ENCODE data around the gene ST7L.

Gene ST7L

GRCh38 chr1:112527266-112528010, 91.5 kb downstream of the ST7L start:
- Histone ChIP-seq H3K36me3 (ENCODE audit: control insufficient read depth, low read depth, low read length) (no peaks in the 10 kb centered on the region), H3K4me1 (ENCODE audit: control insufficient read depth, low read depth, low read length) (peaks cover 20% of the 10 kb centered on the region), H3K9me3 (ENCODE audit: control insufficient read depth, low read depth, low read length) (no peaks in the 10 kb centered on the region), H3K27me3 (ENCODE audit: control insufficient read depth, insufficient read depth, low read length) (no peaks in the 10 kb centered on the region), H3K4me3 (ENCODE audit: low read length) (no peak overlapping the region), H3K9ac (ENCODE audit: low read length) (no peak overlapping the region), H3K27ac (ENCODE audit: low read length) (no peak overlapping the region)

GRCh38 chr1:112524986-112525385, 94.0 kb downstream of the ST7L start:
- H3K27ac ChIP-seq (ENCODE audit: low read length) = no peak overlapping the region
- H3K4me1 ChIP-seq (ENCODE audit: control insufficient read depth, low read depth, low read length) = peaks cover 20% of the 10 kb centered on the region
- no peaks in the 10 kb centered on the region for H3K36me3 ChIP-seq (ENCODE audit: control insufficient read depth, low read depth, low read length)
- no peaks in the 10 kb centered on the region for H3K9me3 ChIP-seq (ENCODE audit: control insufficient read depth, low read depth, low read length)
- H3K27me3 ChIP-seq (ENCODE audit: control insufficient read depth, insufficient read depth, low read length) = no peaks in the 10 kb centered on the region
- H3K4me3 ChIP-seq (ENCODE audit: low read length) = no peak overlapping the region
- no peak overlapping the region for H3K9ac ChIP-seq (ENCODE audit: low read length)

GRCh38 chr1:112524251-112524650, 94.7 kb downstream of the ST7L start:
- H3K9me3 ChIP-seq (ENCODE audit: control insufficient read depth, low read depth, low read length) = no peaks in the 10 kb centered on the region
- no peaks in the 10 kb centered on the region for H3K36me3 ChIP-seq (ENCODE audit: control insufficient read depth, low read depth, low read length)
- no peak overlapping the region for H3K4me3 ChIP-seq (ENCODE audit: low read length)
- H3K27ac ChIP-seq (ENCODE audit: low read length) = no peak overlapping the region
- no peak overlapping the region for H3K9ac ChIP-seq (ENCODE audit: low read length)
- H3K27me3 ChIP-seq (ENCODE audit: control insufficient read depth, insufficient read depth, low read length) = no peaks in the 10 kb centered on the region
- peaks cover 20% of the 10 kb centered on the region for H3K4me1 ChIP-seq (ENCODE audit: control insufficient read depth, low read depth, low read length)

DNA sequence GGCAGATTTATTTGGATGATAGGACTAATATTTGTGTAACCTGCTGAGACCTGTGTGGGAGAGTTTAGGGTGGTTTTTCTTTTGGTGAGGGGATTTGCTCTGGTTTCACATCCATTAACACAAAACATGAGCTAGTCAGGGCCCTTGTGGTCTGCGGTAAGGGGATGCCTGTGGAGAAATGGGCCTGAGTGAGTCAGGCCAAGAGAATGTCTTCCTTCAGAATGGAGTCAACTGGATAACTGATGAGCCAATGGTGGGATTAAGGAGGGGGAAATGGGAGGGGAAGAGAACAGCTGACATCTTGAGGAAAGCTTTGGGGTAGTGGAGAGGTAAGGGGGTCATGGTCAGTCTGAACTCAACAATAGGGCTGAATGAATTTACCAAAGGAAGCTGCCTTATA, 96.3 kb downstream of the ST7L start:
- no peak overlapping the region for H3K27ac ChIP-seq (ENCODE audit: low read length)

GRCh38 chr1:112520166-112520565, 98.8 kb downstream of the ST7L start:
- no peaks in the 10 kb centered on the region for H3K27me3 ChIP-seq (ENCODE audit: control insufficient read depth, insufficient read depth, low read length)
- no peak overlapping the region for H3K4me3 ChIP-seq (ENCODE audit: low read length)
- H3K4me1 ChIP-seq (ENCODE audit: control insufficient read depth, low read depth, low read length) = peaks cover 18% of the 10 kb centered on the region
- no peaks in the 10 kb centered on the region for H3K36me3 ChIP-seq (ENCODE audit: control insufficient read depth, low read depth, low read length)
- no peak overlapping the region for H3K9ac ChIP-seq (ENCODE audit: low read length)
- no peak overlapping the region for H3K27ac ChIP-seq (ENCODE audit: low read length)
- no peaks in the 10 kb centered on the region for H3K9me3 ChIP-seq (ENCODE audit: control insufficient read depth, low read depth, low read length)

More for the DNA sequence above, 96.3 kb downstream of the ST7L start:
- no peaks in the 10 kb centered on the region for H3K9me3 ChIP-seq (ENCODE audit: control insufficient read depth, low read depth, low read length)
- no peak overlapping the region for H3K9ac ChIP-seq (ENCODE audit: low read length)
- H3K36me3 ChIP-seq (ENCODE audit: control insufficient read depth, low read depth, low read length) = no peaks in the 10 kb centered on the region
- no peaks in the 10 kb centered on the region for H3K27me3 ChIP-seq (ENCODE audit: control insufficient read depth, insufficient read depth, low read length)
- H3K4me1 ChIP-seq (ENCODE audit: control insufficient read depth, low read depth, low read length) = peaks cover 18% of the 10 kb centered on the region
- H3K4me3 ChIP-seq (ENCODE audit: low read length) = no peak overlapping the region

DNA sequence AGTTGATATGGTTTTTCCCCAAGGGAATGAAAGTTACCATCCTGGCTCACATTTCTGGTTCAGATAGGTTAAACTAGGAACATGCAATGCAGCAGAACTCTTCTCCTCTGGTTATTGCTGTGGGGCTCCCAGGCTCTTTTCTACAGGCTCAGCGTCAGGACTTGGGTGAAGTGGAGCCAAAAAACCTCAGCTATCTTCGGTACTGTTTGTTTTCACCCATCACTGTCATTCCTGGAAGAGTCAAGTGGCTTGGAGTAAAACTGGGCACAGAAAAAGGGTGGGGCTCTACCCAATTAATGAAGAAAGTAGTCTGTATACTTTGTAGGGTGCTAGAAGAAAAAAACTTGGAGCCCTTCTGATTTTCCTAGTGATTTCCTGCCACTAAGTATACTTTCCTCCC, 100.8 kb downstream of the ST7L start:
- Histone ChIP-seq H3K4me3 (ENCODE audit: low read length) (no peak overlapping the region), H3K9ac (ENCODE audit: low read length) (no peak overlapping the region), H3K9me3 (ENCODE audit: control insufficient read depth, low read depth, low read length) (no peaks in the 10 kb centered on the region), H3K36me3 (ENCODE audit: control insufficient read depth, low read depth, low read length) (no peaks in the 10 kb centered on the region), H3K4me1 (ENCODE audit: control insufficient read depth, low read depth, low read length) (peaks cover 5% of the 10 kb centered on the region), H3K27ac (ENCODE audit: low read length) (no peak overlapping the region), H3K27me3 (ENCODE audit: control insufficient read depth, insufficient read depth, low read length) (peaks cover 11% of the 10 kb centered on the region)

DNA sequence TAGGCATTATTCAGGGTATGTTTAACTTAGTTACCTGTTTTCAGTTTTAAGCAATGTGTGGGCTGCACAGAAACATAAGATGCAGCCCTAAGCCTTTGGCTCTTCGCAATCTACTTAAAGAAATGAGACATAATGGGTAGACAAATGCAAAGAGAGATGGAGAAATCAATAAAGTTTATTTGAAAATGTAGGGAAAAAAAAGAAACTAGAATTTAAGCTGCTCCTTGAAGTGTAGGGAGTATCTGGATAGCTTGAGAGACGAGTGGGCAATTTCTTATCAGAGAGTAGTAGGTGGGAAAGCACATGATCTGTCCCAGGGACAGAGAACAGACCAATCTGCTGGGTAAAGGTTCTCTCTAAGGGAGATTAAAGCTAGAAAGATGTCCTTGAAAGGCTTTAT, 101.3 kb downstream of the ST7L start:
- Histone ChIP-seq H3K9me3 (ENCODE audit: control insufficient read depth, low read depth, low read length) (no peaks in the 10 kb centered on the region), H3K27me3 (ENCODE audit: control insufficient read depth, insufficient read depth, low read length) (peaks cover 16% of the 10 kb centered on the region), H3K4me1 (ENCODE audit: control insufficient read depth, low read depth, low read length) (peaks cover 5% of the 10 kb centered on the region), H3K27ac (ENCODE audit: low read length) (no peak overlapping the region), H3K9ac (ENCODE audit: low read length) (no peak overlapping the region), H3K4me3 (ENCODE audit: low read length) (no peak overlapping the region), H3K36me3 (ENCODE audit: control insufficient read depth, low read depth, low read length) (no peaks in the 10 kb centered on the region)

- Histone ChIP-seq H3K4me1 (ENCODE audit: control insufficient read depth, low read depth, low read length) (peaks cover 5% of the 10 kb centered on the region), H3K36me3 (ENCODE audit: control insufficient read depth, low read depth, low read length) (no peaks in the 10 kb centered on the region), H3K9me3 (ENCODE audit: control insufficient read depth, low read depth, low read length) (no peaks in the 10 kb centered on the region), H3K27ac (ENCODE audit: low read length) (no peak overlapping the region), H3K9ac (ENCODE audit: low read length) (no peak overlapping the region), H3K4me3 (ENCODE audit: low read length) (no peak overlapping the region), H3K27me3 (ENCODE audit: control insufficient read depth, insufficient read depth, low read length) (peaks cover 21% of the 10 kb centered on the region)
Measured at GRCh38 chr1:112517231-112517630, 101.7 kb downstream of the ST7L start.

- Histone ChIP-seq H3K27me3 (ENCODE audit: control insufficient read depth, insufficient read depth, low read length) (peaks cover 31% of the 10 kb centered on the region), H3K27ac (ENCODE audit: low read length) (no peak overlapping the region), H3K36me3 (ENCODE audit: control insufficient read depth, low read depth, low read length) (no peaks in the 10 kb centered on the region), H3K4me3 (ENCODE audit: low read length) (no peak overlapping the region), H3K9ac (ENCODE audit: low read length) (no peak overlapping the region), H3K4me1 (ENCODE audit: control insufficient read depth, low read depth, low read length) (peaks cover 5% of the 10 kb centered on the region), H3K9me3 (ENCODE audit: control insufficient read depth, low read depth, low read length) (no peaks in the 10 kb centered on the region)
Measured at GRCh38 chr1:112516141-112516540, 102.8 kb downstream of the ST7L start.

DNA sequence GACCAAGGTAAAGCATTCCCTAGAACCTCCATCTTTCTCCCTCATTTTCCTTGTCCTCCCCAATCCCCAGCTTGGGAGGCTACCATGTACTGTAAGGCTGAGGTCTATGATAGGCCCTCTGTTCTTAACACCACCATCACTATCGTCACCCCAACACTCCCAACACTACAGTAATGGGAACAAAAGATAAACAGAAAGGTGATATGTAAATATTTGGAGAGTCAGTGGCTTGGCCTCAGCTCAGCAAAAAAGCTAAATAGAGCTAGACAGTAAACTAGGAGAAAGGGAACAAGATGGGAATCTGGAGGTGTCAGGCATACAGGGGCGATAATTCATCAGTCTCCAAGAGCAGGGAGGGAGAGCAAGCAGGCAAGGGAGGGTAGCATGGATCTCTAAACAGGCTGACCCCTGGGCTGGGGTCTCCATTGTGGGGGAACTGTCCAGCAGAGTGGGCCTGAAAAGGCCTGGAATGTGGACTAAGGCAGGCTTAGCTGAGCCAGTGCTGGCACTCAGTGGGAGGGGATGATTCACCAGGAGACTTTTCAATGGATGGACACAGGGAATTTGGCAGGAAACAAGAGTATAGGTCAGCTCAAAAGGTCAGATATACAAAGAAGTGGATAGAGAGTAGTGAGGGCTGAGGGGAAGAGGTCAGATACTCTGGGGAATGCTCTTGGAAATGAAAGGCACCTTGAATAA, 103.5 kb downstream of the ST7L start:
- H3K36me3 ChIP-seq (ENCODE audit: control insufficient read depth, low read depth, low read length) = no peaks in the 10 kb centered on the region
- H3K4me1 ChIP-seq (ENCODE audit: control insufficient read depth, low read depth, low read length) = peaks cover 9% of the 10 kb centered on the region
- H3K9ac ChIP-seq (ENCODE audit: low read length) = no peak overlapping the region
- H3K4me3 ChIP-seq (ENCODE audit: low read length) = no peak overlapping the region
- no peaks in the 10 kb centered on the region for H3K9me3 ChIP-seq (ENCODE audit: control insufficient read depth, low read depth, low read length)
- peaks cover 38% of the 10 kb centered on the region for H3K27me3 ChIP-seq (ENCODE audit: control insufficient read depth, insufficient read depth, low read length)
- no peak overlapping the region for H3K27ac ChIP-seq (ENCODE audit: low read length)

- no peak overlapping the region for H3K27ac ChIP-seq (ENCODE audit: low read length)
- H3K9me3 ChIP-seq (ENCODE audit: control insufficient read depth, low read depth, low read length) = no peaks in the 10 kb centered on the region
- no peak overlapping the region for H3K9ac ChIP-seq (ENCODE audit: low read length)
- no peaks in the 10 kb centered on the region for H3K36me3 ChIP-seq (ENCODE audit: control insufficient read depth, low read depth, low read length)
- no peak overlapping the region for H3K4me3 ChIP-seq (ENCODE audit: low read length)
- peaks cover 44% of the 10 kb centered on the region for H3K27me3 ChIP-seq (ENCODE audit: control insufficient read depth, insufficient read depth, low read length)
- H3K4me1 ChIP-seq (ENCODE audit: control insufficient read depth, low read depth, low read length) = peaks cover 13% of the 10 kb centered on the region
Measured at GRCh38 chr1:112514901-112515300, 104.0 kb downstream of the ST7L start.
